Pancreas (tissue), 10 donors: ENCODE measurements around the gene P3H1. TPM values are rescaled to one million over a fixed set of nuclear protein-coding genes. Genes with fewer than 3 reads are reported as not detected.

Source experiments
- ATAC-seq, 4 donors: fragments of 200-7000 bp; cut with Tn5 transposase; one replicate each; pipeline versions ENCODE4 v1.8.0 to v1.9.1; 2020; ENCODE audit warnings: mild to moderate bottlenecking in 4 of 4, moderate library complexity in 4 of 4
- DNase-seq, 6 donors: peaks; one replicate each; pipeline ENCODE4 v3.0.0-alpha.2; 2020
- FAIRE-seq: peaks from 2 replicates; lab custom pipeline; 2012; peaks lifted over from hg19 to GRCh38; lab: Jason Lieb, UNC
- H3K27ac ChIP-seq, 4 donors: fragments of 200-600 bp; sonication (generic); 1 replicate in 3 of 4; 2 replicates in 1 of 4; pipeline versions ENCODE4 v1.5.0 to v1.8.0; 2020
- H3K27me3 ChIP-seq, 4 donors: fragments of 200-600 bp; one replicate each; pipeline ENCODE4 v1.8.0; 2021
- H3K36me3 ChIP-seq, 3 donors: fragments of 200-600 bp; sonication (generic) in 1 of 3; one replicate each; pipeline versions ENCODE4 v1.5.0 to v1.8.0; 2020 to 2021
- H3K4me1 ChIP-seq, 3 donors: fragments of 200-600 bp; one replicate each; pipeline ENCODE4 v1.8.0; 2021
- H3K4me3 ChIP-seq, 4 donors: fragments of 200-600 bp; sonication (generic) in 2 of 4; one replicate each; pipeline versions ENCODE4 v1.5.0 to v1.8.0; 2020 to 2021
- H3K9me3 ChIP-seq, 4 donors: fragments of 200-600 bp; one replicate each; pipeline ENCODE4 v1.8.0; 2021
- WGBS, 2 donors: extraction: QIAGEN DNeasy Blood & Tissue Kit; methylation state at CpG; one replicate each; pipeline ENCODE4 v1.1.7; 2013; 5-methylcytosine and 5-hydroxymethylcytosine counted together
- intact Hi-C, 3 donors: fragments of 100-400 bp; cut with DNase I; formaldehyde crosslinking; loops; one replicate each; pipeline versions ENCODE4 v1.11.1 to v1.14.2; 2022
- polyA plus RNA-seq, 2 donors: library from polyadenylated mRNA; stranded (reverse); fragments of 200-250 nt; gene quantifications; one replicate each; pipeline ENCODE4 v1.2.3, GENCODE V29; 2013
- total RNA-seq, 6 donors: library from RNA; stranded (reverse); fragmentation: NEBNext Ultra II Directional in 4 of 6; extraction: Animal tissue kit (Norgen Biotek cat#: 25700) in 4 of 6; gene quantifications; one replicate each; pipeline versions ENCODE4 v1.2.1 to v1.2.4, GENCODE V29; 2021 to 2023
- TF ChIP-seq, protein P1 (sequence below), 4 donors: fragments of 200-600 bp; sonication (generic) in 3 of 4; IDR thresholded peaks; one replicate each; pipeline versions ENCODE4 v1.5.0 to v1.8.0; 2021; ENCODE audit warnings: antibody characterized with exemption in 4 of 4
- donor health status: healthy with polysubstance abuse.
- donor health status: DM: no; HTN: no; CAD: no; lungs with moderate emphysema.
- donor health status: DM: no; HTN: no; CAD: no.
- donor health status: control.
- donor health status: control.
- donor health status: Bipolar disorder and iron deficiency.
- donor health status: DM: yes; HTN: yes; CAD: no.
- donor health status: DM: no; HTN: no; CAD: no.
- donor health status: DM: no; HTN: no; CAD: no.
- donor health status: DM: yes; HTN: yes; CAD: no.

The P3H1 gene
- total and polyA plus RNA-seq, 8 donors: 6.8 to 37.0 (median 14.0) TPM

DNA sequence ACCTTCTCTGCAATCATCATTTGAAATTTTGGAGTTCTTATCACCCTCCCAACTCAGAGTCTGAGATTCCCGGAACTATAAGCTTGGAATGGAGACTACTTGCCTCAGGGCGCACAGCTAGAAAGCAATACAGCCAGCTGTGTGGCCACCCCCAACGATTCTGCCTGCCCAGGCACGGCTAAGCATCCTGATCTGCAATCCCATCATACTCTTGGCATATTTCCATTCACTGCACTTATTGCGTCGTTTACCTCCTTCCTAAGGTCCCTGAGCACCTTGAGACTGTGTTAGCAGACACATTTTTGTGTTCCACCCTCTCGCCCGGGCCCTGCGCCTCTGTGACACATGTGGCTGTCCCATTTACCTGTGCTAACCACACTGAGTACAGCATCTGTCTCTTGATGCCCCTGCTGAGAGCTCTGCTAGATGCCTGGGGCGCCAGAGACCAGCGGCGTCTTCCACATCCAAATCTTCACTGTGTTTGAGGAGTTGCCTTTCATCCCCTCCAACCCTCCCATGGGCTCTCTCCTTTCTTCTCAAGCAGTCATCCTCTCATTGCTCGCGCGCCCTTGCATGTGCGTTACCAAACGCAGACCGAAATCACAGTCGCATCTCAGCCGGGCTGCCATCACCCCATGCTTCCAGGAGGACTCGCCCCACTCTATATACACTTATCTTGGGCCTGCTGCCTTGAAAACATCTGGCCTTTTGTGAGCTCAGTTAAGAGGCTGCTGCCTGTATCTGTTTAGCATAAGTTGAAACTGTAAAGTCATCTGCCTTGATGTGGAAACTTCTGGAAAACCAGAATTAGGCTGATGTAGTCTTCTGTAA is 23.3 kb downstream of the P3H1 start:
- Histone ChIP-seq H3K27me3 (no peaks in the 10 kb centered on the region), H3K9me3 (no peaks in the 10 kb centered on the region), H3K27ac (no peak overlapping the region), H3K4me1 (no peaks in the 10 kb centered on the region), H3K36me3 (peaks cover 0 to 4% (median 0%) of the 10 kb centered on the region in 3 donors), H3K4me3 (no peak overlapping the region)
- intact Hi-C loops: loop anchor here in 1 of 3 donors (10.0 kb wide), 2 partner anchors 159 to 389 kb away; no protein-coding TSS in a partner anchor
- DNase-seq (no peak), FAIRE-seq (no peak), ATAC-seq (no peak)
- TF ChIP-seq, protein P1, sequence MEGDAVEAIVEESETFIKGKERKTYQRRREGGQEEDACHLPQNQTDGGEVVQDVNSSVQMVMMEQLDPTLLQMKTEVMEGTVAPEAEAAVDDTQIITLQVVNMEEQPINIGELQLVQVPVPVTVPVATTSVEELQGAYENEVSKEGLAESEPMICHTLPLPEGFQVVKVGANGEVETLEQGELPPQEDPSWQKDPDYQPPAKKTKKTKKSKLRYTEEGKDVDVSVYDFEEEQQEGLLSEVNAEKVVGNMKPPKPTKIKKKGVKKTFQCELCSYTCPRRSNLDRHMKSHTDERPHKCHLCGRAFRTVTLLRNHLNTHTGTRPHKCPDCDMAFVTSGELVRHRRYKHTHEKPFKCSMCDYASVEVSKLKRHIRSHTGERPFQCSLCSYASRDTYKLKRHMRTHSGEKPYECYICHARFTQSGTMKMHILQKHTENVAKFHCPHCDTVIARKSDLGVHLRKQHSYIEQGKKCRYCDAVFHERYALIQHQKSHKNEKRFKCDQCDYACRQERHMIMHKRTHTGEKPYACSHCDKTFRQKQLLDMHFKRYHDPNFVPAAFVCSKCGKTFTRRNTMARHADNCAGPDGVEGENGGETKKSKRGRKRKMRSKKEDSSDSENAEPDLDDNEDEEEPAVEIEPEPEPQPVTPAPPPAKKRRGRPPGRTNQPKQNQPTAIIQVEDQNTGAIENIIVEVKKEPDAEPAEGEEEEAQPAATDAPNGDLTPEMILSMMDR (IDR thresholded peaks at IDR 0.05): no peak
- 71 to 75% methylated on average over 21 of the region's 21 CpGs for WGBS, 2 donors

DNA sequence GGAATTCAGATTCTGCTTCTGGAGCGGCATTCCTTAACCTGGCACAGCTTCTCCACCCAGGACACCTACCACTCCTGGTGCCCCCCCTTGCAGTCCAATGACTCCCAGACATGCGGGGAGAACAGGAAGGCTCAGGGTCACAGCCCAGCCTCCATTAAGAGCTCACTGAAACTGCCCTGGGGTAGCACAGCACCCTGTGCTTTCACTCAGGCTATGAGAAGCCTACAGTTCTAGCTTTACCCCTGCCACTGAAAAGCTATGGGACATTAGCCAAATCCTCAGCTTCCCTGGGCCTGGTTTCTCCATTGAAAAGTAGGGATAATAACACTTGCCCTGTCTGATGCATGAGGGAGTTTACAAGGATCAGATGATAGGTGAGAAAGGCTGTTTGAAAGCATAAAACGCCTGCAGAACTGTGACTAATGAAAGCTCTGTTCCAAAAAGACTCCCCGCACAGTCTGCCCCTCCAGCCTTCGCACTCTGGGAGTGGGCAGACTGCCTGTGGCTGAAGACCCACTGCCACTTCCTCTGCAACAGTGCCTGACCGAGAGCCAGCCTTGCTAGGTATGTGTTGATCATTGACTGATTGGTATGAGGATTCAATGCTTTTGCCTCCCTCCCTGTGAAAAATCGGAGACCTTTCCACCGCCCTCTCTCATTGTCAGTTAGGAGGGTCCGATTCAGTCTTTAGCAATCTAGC is 24.1 kb downstream of the P3H1 start:
- no peaks in the 10 kb centered on the region for H3K9me3 ChIP-seq
- 75 to 78% methylated on average over 9 of the region's 9 CpGs for WGBS, 2 donors
- peaks cover 0 to under 1% (median 0%) of the 10 kb centered on the region in 3 donors for H3K36me3 ChIP-seq
- no peak for FAIRE-seq
- DNase-seq: no peak
- TF ChIP-seq, protein P1 (IDR thresholded peaks at IDR 0.05): no peak
- no peaks in the 10 kb centered on the region for H3K4me1 ChIP-seq
- H3K4me3 ChIP-seq: no peak overlapping the region
- no peak for ATAC-seq
- H3K27ac ChIP-seq: no peak overlapping the region
- intact Hi-C loops: loop anchor here in 1 of 3 donors (10.0 kb wide), 2 partner anchors 158 to 388 kb away; no protein-coding TSS in a partner anchor
- no peaks in the 10 kb centered on the region for H3K27me3 ChIP-seq

DNA sequence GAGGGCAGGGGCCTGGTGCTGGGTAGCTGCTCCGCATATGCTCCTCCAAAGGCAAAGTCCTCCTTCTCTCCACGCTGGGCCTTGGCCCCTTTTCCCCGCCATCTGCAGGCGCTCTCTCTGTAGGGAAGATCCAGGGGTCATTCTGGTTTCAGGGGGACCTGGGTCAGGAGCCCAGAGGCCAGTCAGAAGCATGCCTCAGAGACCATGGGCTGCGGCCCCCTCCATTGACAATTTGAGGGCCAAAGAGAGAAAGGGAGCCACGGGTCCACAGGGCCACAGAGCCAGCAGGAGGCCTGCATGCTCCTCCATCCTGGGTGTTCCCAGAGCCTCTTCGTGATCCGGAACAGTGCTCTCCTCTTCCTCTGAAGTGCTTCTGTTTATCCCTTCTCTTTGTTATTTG is 24.7 kb downstream of the P3H1 start:
- 86 to 87% methylated on average over 8 of the region's 8 CpGs for WGBS, 2 donors
- Histone ChIP-seq H3K9me3 (no peaks in the 10 kb centered on the region), H3K4me1 (no peaks in the 10 kb centered on the region), H3K4me3 (no peak overlapping the region), H3K36me3 (no peaks in the 10 kb centered on the region), H3K27me3 (no peaks in the 10 kb centered on the region), H3K27ac (no peak overlapping the region)
- intact Hi-C loops: loop anchor here in 1 of 3 donors (10.0 kb wide), 2 partner anchors 157 to 387 kb away; no protein-coding TSS in a partner anchor
- FAIRE-seq: no peak
- TF ChIP-seq, protein P1 (IDR thresholded peaks at IDR 0.05): no peak
- DNase-seq: no peak
- ATAC-seq: no peak

DNA sequence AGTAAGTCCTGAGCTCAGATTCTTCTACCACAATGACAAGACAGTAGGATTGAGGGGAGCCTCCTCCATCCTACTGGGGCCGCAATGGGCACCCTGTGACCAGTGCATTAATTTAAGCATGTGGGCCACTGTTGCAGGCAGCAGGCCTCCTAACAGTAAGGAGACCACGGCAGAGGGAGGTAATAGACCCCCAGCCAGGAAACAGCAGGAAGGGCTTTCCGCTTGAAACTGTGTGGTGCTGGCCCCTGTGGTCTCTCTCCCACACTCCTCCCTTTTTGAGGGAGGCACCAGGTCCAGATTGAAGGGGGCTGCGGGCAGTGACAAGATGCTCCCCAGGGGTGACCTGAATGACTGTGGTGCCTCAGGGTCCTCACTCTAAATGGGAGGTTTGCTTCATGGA is 25.1 kb downstream of the P3H1 start:
- intact Hi-C loops: loop anchor here in 1 of 3 donors (10.0 kb wide), 2 partner anchors 157 to 387 kb away; no protein-coding TSS in a partner anchor
- H3K4me3 ChIP-seq: no peak overlapping the region
- DNase-seq (no peak), ATAC-seq (no peak), FAIRE-seq (no peak)
- WGBS, 2 donors: 89 to 93% methylated on average over 4 of the region's 4 CpGs
- H3K27me3 ChIP-seq: no peaks in the 10 kb centered on the region
- H3K27ac ChIP-seq: no peak overlapping the region
- TF ChIP-seq, protein P1 (IDR thresholded peaks at IDR 0.05): no peak
- H3K36me3 ChIP-seq: no peaks in the 10 kb centered on the region
- no peaks in the 10 kb centered on the region for H3K4me1 ChIP-seq
- H3K9me3 ChIP-seq: no peaks in the 10 kb centered on the region
